CD4-positive, alpha-beta T cell treated with Interferon gamma for 1 hour (primary cell): Measurements from ENCODE around the gene MYH9.

Experiments
- DNase-seq: peaks from one replicate; pipeline ENCODE4 v3.0.0-alpha.2; 2020

The MYH9 gene

DNA sequence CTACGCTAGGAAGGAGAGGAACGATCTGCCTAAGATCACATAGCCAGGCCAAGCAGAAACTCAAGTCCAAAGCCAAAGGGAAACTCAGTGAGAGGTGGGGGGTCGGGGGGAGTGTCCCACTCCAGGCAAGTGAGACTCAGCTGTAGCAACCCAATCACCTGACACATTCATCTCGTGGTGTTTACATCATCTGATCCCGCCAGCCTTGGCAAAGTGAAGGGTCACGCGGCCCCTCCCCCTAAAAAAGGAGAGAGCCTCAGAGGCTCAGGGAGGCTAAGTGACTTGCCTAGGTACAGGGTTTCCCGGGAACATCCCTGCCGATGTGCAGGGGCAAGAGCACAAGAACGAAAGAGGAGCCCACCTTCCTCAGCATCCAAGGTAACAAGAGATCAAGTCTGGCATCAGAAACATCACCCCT, 21.5 kb downstream of the MYH9 start:
- DNase-seq, result no peak

DNA sequence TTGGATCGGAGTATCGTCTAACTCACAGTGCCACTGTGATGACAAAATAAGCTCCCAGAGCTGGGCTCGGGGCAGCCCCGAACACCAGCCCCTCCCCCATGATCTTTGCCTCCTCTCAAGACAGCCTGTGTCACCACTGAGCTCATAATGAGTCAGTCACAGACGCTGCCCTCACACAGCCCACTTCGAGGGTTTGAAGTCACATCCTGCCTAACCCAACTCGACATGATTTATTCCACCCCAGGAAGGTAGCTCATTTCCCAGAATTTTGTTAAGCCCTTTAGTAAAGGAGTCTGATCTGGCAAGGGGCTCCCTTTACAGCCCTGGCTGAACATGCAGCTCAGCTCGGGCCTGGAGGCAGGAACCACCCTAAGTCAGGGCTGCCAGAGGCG, 22.8 kb downstream of the MYH9 start:
- DNase-seq, result peak; percentile 90

DNA sequence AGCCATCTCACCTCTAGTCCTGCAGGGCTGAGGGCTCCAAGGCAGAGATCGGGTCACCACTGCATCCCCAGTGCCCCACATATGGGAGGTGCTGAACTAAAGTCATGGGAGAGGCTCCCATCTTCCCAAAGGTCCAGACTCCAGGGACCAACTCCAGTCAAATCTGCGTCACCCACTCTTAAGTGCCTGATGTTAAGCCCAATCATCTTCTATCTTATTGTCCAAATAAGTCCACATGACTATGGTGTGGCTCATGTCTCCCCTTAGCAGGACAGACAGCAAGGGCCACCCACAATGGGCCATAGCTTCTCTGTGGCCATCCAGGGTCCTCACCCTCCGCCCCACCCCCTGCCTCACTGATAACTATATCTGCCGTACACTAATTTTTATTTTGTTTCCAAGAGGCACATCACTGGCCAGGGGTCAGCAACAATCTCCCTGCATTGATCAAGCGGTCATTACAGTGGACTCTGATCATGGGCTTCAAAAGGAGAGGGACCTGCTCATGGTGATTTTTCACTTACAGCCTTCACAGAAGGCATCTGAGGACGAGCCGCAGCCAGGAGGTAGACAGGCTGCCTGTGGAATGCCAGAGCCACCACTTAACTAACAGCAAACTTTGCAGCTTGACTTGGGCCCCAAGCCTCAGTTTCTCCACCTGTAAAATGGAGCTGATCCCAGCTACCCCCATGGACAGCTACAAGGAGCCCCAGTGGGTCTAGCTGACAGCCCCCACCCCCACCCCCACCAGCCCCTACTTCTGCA, 23.3 kb downstream of the MYH9 start:
- no peak for DNase-seq

DNA sequence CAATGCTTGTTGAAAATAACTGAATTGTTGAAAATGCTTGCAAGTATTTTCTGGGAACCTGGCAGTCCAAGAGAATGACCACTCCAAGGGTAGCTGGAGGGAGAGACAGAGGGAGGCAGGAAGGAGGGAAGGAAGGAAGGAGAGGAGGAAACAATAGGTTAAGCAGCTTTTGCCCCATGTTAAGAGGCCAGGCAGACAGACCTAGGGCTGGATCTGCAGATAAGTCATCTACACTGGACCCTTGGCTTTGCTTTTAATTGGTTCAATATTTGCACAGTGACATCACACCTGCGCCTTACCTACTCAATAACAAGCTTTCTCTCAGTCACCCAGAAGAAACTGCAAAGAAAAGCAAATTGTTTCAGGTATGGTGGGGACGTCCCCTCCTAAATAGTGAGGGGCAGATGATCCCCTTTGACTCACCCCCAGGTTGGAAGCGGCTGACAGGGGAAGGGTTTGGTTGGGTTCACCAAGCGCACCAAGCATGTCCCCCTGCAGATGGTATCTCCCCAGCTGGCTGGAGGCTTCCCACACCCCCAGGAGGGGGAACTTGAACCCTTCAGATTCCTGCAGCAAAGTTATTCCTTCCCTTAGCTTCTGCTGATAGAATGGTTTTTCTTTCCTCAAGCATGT, 24.3 kb downstream of the MYH9 start:
- no peak for DNase-seq

DNA sequence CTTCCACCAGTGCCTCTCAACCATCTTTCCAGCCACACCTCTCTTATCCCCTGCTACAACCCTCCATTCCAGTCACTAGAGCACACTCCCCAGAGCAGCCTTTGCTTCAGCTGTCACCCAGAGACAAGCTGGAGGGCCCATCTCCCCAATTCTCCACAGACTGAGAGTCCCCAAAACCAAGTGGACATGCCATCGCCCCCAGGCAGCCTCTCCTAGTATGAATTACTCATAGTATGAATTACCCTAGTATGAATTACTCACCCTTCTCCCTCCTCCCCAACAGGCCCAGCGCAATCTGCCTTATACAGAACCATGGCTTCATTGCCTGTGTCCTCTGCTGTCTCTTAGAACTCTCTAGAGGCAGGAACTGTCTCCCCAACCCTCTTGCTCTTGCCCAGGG, 24.8 kb downstream of the MYH9 start:
- DNase-seq, result no peak

DNA sequence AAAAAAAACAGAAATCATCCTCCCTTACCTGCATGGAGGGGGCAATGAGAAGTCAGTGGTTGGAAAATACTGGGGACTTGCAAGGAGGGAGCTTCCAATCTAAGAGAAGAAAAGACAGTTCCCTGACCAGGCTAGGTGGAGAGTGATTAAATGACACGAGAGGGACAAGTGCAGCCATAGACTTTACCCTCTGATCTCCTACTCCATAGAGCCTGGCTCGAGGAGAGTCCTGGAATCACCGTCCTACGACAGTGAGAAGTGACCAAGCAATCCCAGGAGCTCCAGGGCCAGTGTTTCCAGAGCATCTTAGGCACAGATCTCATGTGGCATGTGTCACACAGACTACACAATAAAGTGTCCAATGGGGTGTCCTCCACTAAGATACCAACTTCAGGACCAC, 25.7 kb downstream of the MYH9 start:
- DNase-seq, result no peak

DNA sequence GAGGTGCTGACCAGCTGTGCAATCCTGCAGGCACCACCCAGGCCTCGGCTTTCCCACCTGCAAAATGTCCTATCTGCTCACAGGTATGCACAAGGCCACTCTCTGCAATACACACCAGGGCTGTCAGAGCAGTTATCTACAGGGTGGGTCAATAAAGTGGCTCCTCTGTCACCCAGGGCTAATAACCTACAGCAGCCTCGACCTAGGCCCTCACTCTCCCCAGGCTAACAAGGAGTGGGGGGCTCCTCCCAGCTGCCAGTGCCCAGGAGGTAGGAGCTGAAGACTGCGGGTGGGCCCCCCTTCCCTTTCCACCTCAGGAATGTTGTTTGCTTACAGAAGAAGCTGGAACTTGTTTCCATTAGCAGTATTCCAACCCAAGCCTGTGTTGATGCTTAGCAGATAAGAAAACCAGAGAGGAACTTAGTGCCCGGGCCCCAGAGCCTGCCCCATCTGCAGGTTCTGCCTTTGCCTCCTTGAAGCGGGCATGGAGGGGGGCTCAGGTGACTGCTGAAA, 26.8 kb downstream of the MYH9 start:
- no peak for DNase-seq

DNA sequence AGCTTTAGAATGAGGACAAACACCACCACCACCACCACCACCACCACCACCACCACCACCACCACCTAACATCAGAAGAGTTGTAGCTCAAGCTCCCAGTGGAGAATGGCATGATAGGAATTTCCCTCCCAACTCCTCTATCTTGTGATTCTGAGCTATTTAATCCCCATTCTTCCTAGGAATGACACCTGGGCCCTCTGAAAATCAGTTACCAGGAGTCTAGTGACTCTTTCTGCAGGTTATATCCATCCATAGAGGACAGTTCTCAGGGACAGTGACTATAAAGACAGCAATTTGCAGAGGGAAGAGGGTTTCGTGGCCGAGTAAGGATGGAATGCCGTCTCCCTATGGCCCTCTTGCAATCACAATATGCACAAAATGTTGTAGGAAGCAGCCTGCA, 27.8 kb downstream of the MYH9 start:
- no peak for DNase-seq

DNA sequence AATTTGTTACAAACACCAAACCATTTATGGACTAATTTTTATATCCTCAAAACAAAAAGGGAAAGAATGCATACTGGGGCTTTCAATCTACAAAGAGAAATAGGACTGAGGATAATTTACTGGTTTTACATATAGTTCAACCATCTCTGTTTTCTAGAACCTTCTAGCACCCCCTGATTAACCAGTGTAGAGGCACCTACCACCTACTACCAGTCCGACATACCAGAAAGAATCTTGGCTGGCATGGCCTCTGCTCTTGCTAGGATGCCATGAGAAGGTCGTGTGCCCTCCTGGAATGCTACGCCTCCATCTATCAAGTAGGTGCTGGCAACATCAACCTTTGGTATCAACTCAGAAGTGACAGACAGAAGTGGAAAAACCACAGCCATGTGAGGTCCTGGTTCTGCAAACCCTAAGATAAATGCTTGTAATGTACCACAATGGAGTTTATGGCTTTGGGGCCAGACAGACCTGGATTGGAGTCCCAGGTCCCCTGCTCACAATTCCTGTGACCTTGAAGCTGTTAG, 28.2 kb downstream of the MYH9 start:
- DNase-seq, result no peak

DNA sequence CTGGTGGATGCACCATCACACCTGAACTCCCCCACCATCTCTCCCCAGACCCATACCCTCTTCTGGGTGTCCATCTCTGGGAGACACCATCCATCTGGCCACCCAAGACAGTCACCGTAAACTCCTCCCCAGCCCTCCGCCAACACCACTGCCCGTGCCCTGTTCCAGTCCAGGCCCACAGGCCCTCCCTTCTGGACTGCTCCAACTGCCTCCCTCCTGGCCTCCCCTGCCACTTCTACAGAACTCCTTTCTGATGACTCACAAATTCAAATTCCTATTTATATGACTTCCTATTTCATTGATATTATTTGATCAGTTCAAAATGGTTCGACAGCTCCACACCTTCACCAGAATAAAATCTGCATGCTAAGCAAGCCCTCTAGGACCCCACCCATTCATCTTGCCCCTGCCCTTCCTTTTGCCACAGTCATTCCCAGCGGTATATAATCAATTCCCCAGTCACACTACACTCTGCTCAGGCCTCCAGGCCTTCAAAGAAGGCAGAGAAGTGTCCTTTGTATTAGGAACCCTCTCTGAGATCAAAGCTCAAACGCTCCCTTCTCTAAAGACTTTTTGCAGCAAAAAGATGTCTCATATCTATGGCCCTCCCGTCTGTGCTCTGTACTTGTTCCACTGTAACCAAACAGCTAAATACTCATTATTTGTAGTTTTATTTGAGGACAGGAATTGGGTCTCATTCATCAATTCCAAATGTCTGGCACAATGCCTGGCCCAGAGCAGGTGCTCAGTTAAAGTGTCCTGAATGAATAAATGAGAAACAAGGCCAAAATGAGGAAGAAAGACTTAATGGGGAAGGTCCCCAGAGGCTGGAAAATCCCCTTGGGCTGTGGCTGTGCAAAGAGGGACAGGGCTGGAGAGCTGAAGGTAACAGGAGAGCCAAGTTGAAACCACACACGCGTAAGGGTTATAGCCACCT, 29.0 kb downstream of the MYH9 start:
- DNase-seq, result peak; percentile 51

DNA sequence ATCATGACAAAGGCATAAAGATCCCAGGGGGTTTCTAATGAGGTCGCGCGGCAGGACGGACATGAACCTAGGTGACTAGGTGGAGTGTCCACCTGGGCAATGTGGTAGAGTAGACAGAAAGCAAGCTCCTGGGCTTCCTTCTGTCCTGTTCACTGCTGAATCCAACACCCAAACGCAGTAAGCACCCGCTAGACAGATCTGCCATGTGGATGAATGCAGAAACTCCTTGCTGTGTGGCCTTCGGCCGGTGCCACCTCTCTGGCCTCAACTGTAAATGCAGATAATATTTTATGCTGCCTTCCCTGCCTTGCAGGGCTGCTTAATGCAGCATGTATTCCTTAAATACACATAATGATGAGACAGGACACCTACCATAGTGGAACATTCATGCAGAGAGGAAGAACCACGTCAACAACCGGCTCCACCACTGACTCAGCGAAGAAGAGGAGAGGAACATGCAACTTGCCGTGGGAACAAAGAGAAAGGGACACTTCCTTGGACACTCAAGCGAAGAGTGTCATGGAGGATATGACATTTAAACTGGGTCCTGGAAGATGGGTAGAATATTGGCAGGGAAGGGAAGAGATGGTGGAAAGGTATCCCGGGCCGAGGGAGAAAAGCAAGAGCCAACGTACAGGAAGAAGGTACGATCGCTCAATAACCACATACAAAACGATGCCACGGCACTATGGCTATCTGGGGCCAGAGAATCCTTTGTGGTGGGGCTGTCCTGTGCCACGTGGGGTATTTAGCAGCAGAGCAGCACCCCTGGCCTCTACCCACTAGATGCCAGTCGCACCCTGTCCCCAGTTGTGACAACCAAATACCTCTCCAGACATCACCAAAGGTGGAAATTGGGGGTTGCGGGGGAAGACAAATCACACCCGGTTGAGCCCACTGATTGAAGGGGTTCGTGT, 30.8 kb downstream of the MYH9 start:
- peak; percentile 54 for DNase-seq

DNA sequence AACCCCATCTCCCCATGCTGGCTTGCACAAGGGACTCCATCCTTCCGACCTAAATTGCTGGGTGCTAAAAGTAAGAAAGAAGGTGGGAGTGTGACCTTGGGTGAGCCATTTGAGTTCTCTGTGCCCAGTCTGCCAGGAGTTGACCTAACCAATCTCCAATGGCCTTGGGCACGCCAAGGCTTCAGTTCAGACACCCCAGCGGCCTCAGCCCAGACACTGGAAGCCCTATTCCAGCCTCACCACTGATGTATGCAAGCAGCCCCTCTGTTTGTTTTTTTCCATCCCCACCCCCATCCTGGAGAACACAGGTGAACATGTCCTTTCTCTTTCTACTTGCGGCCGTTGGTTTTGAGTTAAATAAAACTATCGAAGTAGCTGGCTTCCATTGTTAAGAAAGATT, 31.9 kb downstream of the MYH9 start:
- no peak for DNase-seq

DNA sequence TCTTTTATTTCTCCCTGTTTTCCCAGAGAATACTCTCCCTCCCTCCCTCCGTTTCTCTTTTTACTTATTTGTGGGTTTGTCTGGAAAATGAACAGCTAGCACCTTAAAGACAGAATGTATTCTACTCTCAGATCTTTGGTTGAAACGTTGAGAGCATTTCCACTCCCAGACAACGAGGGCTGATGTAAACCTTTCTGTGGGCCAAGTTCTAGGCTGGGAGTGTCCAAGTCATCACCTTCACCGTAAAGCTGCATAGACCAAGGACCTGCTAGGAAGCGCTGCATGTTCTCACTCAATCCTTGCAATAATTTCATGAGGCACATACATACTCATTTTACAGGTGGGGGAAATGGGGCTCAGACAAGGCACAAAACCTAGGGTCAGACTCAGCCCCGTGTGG, 32.4 kb downstream of the MYH9 start:
- DNase-seq, result no peak

DNA sequence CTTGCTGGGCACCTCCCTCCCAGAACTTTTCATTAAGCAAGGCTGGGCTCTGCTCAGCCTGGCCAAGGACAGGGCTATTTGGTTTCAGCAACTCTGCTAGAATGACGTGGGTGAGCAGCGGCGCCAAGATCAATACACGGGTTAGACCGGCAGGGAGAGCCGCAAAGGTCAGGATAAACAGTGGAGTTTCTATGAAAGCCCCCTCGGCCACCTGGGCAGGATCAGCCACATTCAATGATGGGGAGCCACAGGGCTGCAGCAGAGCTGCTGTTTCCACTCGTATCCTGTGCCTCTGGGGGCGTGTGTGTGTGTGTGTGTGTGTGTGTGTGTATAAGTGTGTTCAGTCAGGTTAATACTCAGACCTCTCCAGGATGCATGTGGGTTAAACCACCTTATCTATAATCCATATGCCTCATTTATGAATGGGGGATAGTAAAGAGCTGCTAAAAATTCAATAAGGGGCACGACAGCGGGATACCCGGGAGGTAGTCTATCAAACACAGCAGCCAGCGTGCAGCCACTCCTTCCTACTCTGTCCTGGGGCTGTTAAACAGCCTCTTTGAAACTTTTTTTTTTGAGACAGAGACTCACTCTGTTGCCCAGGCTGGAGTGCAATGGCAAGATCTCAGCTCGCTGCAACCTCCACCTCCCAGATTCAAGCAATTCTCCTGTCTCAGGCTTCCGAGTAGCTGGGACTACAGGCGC, 34.8 kb downstream of the MYH9 start:
- DNase-seq, result no peak

DNA sequence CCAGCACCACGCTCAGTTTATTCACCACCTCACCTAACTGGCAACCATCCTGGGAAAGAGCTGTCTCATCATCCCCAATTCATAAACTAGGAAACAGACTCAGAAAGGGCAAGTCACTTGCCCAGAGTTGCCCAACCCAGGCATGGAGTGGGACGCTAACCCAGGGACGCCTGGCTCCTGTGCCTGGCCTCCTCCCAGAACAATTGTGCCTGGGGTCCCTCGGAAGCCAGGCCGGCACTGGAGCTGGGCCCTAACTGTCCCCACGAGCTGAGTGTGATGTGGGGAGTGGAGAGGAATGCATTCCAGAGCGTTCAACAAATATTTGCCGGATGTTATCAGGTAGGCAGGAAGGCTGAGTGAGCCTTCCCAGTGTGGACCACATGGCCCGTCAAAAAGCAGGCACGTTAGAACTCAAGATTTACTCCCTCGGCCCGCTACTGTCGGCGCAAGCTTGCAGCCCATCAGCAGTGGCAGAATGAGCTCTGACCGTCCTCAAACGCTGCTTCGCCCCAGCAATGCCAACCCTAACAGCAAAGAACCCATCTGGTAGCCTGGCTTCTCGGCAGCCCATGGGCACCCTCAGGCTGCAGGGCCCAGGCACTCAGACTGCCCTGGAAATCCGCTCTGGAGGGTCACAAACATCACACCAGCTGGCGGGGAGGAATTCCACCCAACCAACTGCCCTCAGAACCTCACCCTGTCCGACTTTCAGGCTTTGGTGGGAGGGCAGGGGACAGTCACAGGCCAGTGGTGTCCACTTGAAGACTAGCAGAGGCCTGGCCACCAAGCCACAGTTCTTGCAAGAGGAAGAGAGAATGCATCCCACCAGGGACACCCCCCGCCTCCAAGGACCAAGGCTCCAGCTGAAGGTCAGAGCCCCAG, 35.6 kb downstream of the MYH9 start:
- no peak for DNase-seq

DNA sequence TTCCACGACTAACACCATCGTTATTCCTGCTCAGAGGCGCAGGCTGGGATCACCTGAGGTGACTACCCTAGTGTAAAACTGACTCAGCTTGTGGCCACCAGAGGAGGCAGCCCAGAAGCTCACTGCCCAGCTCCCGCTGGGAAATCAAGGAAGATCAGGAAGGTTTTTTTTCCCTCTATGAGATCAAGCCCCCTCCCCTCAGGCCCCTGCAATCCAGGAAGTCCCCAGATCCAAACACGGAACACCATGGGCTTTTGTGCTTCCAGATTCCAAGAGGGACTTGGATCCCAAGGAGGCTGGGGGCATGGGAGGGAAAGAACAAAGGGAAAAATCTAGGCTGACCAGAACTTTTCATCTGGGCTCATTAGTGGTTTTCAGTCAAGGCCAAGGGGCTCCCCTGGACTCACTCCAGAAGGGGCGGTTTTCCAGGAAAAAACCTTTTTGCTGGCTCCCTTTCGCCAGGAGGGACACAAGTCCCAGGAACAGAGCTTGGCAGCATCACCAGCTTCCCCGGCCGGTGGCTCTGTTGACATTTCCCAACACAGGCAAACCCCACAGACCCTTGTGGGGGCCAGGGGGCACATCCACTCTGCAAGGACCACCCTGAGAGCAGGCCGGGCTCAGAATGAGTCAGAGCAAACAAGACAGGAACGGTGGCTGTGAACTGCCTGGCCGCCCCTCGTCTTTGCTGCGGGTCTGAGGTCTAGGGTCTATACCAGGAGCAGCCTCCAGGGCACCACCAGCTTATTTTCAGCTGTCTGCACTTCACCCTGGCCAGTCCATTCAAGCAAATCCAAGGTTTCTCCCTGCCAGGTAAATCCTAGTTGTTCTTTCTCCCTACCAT, 36.8 kb downstream of the MYH9 start:
- DNase-seq, result no peak

DNA sequence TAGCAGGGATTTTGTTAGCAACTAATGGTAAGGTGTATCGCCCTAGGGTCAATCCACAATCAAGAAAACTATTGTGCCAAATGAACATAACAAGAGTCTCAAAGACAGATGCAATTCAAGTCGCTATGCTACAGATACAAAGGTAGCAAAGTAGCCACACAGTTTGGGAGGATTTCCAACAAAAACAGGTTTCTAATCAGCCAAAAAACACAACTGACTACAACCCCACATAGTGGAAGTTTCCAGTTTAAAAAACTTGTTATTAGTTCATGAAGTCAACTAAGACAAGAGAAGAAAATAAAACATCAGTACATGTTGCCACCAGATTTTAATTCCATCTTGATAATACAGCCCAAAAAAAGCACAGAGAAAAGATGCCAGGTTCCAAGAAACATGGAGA, 38.0 kb downstream of the MYH9 start:
- no peak for DNase-seq

DNA sequence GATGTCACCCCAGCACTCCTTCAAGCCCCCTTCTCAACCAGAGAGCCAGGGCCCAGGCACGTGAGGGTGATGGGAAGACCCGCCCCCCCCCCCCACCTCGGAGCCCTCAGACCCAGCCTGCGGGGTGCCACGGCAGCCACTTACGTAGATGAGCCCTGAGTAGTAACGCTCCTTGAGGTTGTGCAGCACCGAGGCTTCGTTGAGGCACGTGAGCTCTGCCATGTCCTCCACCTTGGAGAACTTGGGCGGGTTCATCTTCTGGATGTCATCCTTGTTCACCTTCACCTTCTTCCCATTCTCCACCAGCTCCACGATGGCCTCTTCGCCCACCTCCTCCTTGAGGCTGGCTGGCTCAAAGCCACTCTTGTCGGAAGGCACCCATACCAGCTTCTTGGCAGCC, 39.0 kb downstream of the MYH9 start:
- no peak for DNase-seq

DNA sequence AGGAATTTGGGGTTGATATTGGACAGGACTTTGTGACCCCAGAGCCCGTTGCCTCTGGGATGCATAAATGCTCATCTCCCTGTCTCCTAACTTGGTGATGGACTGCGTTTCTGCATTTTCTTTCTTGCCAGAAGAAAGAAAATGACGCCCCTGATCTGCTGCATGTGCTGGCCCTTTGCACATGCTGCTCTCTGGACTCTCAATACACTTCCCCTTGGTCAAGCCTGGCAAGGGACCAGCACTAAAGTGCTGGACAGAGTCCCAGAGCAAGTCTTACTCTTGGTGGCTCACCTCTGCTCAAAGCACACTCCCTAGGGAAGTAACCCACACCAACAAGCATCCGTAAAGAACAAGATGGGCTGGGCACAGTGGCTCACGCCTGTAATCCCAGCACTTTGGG, 40.7 kb downstream of the MYH9 start:
- no peak for DNase-seq
